KBM-7 (cell line): Measurements from ENCODE around the gene CFD.
"Not testable (repeated sequence)": the region's sequence is repeated elsewhere in the genome, so short reads cannot be mapped to it uniquely, and the experiment has no call there.

Source experiments
- DNase-seq: peaks from one replicate; pipeline ENCODE4 v3.0.0-alpha.2; 2015
- in situ Hi-C: fragments of 300-500 bp; cut with MboI; formaldehyde crosslinking; loops from 2 replicates; pipeline ENCODE4 v1.14.3; 2020; ENCODE audit warnings: low sequenced_read_pairs, low pct_unique_long_range_greater_than_20kb, mixed read lengths

The CFD gene

DNA sequence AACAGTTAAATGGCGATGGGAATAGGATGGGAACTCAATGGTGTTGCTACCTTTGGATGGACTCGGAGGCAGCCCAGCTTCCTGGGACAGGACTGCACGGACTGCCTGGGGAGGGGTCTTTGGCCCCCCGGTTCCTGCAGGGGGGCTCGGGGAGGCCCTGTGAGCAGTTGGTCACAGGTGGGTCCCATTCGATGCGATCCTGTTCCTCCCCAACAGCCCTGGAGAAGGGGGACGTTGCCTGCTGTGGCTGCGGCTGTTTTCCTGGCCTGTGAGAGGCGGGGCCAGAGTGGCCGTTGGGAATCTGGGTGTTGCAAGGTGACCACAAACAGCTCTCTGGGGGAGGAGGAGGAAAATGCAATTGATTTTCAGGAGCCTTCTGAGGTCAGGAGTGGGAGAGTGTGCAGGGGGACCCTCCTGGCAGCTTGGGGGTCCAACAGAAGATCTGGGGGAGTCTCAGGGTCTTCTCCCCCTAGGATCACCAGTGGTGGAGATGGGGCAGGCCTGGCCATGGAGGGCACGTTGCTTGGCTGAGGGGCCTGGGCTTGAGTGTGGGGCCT is 35.8 kb upstream of the CFD start:
- in situ Hi-C loops: no loop called here

GRCh38 chr19:824885-825284 is 34.6 kb upstream of the CFD start:
- in situ Hi-C loops: no loop called here
- no peak for DNase-seq

More for the DNA sequence above, 35.8 kb upstream of the CFD start:
- peak; percentile 61 for DNase-seq

GRCh38 chr19:825897-826644 is 33.4 kb upstream of the CFD start:
- in situ Hi-C loops: no loop called here
- no peak for DNase-seq

DNA sequence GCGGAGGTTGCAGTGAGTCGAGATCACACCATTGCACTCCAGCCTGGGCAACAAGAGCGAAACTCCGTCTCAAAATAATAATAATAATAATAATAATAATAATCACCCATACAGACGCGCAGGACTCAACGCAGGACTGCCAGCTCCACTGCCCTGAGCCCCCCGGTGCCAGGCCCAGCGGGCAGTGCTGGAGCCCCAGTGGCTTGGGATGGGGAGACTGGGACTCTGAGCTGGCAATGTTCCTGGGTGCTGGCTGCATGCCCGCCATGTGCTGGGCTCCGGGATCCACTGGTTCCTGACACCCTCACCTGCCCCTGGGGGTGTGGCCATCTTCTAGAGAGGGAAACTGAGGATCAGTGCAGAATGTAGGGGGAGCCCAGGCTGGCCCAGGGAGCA is 32.2 kb upstream of the CFD start:
- no peak for DNase-seq
- in situ Hi-C loops: no loop called here

DNA sequence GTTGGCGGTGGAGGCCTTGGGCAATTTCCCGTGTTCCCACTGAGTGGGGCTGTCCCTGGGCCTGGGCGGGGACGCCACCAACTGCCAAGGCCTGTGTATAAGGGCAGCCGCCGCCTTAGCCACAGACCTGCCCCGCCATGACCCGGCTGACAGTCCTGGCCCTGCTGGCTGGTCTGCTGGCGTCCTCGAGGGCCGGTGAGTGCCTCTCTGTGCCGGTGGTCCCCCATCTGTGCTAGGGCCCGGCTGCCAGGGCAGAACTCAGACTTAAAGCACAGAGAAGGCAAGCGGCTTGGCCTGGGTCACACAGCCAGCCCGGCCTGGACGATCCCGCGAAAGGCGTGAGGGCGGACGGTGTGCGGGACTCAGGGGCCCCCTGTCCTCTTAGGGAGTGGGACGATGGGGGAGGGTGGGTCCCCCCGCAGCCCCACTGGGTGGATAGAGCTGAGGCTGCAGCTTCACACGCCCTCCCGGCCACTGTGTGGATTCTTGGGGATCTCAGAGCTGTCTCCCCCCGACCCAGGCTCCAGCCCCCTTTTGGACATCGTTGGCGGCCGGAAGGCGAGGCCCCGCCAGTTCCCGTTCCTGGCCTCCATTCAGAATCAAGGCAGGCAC is 31.6 kb upstream of the CFD start, which contains the start of gene AZU1:
AZU1 (plus strand) TSS at position 128 of the 612 bp plus-strand sequence; CDS start at position 138, 10 bp downstream.
- peak; percentile 48 for DNase-seq
- in situ Hi-C loops: no loop called here

DNA sequence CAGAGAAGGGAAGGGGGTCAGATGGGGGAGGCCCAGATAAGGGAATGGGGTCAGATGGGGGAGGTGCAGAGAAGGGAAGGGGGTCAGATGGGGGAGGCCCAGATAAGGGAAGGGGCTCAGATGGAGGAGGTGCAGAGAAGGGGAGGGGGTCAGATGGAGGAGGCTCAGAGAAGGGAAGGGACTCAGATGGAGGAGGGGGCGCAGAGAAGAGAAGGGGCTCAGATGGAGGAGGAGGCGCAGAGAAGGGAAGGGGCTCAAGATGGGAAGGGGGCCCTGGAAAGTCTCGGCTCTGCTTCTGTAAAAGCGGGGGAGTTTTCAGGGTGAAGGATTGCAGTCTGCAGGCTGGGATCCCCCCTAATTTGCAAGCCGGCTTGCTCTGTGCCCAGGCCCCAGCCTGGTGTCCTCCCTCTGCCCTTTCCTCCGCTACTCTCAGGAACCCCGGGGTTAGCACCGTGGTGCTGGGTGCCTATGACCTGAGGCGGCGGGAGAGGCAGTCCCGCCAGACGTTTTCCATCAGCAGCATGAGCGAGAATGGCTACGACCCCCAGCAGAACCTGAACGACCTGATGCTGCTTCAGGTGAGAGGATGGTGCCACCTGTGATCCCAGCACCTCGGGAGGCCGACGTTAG is 30.2 kb upstream of the CFD start:
- no peak for DNase-seq
- in situ Hi-C loops: no loop called here

- DNase-seq: no peak
- in situ Hi-C loops: no loop called here
Measured at GRCh38 chr19:831407-832369, 27.8 kb upstream of the CFD start.

GRCh38 chr19:834216-834615 is 25.2 kb upstream of the CFD start:
- DNase-seq: no peak
- in situ Hi-C loops: no loop called here

- no peak for DNase-seq
Measured at GRCh38 chr19:835210-835810, 24.2 kb upstream of the CFD start.

GRCh38 chr19:840519-841206 is 18.8 kb upstream of the CFD start, which contains the start of gene PRTN3:
TSS of gene PRTN3 (plus strand) at chr19:840999. CDS start at chr19:841009, 10 bp downstream.
- in situ Hi-C loops: no loop called here
- DNase-seq: no peak

More at GRCh38 chr19:835210-835810, 24.2 kb upstream of the CFD start:
- in situ Hi-C loops: no loop called here

DNA sequence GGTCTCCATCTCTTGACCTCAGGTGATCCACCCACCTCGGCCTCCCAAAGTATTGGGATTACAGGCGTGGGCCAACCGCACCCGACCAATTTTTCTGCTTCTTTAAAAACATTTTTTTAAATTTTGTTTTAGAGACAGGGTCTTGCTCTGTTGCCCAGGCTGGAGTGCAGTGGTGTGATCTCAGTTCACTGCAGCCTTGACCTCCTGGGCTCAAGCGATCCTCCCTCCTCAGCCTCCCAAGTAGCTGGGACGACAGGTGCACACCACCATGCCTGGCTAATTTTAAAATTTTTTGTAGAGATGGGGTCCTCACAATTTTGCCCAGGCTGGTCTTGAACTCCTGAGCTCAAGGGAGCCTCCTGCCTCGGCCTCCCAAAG is 16.7 kb upstream of the CFD start:
- DNase-seq, in situ Hi-C loops: not testable (repeated sequence)

DNA sequence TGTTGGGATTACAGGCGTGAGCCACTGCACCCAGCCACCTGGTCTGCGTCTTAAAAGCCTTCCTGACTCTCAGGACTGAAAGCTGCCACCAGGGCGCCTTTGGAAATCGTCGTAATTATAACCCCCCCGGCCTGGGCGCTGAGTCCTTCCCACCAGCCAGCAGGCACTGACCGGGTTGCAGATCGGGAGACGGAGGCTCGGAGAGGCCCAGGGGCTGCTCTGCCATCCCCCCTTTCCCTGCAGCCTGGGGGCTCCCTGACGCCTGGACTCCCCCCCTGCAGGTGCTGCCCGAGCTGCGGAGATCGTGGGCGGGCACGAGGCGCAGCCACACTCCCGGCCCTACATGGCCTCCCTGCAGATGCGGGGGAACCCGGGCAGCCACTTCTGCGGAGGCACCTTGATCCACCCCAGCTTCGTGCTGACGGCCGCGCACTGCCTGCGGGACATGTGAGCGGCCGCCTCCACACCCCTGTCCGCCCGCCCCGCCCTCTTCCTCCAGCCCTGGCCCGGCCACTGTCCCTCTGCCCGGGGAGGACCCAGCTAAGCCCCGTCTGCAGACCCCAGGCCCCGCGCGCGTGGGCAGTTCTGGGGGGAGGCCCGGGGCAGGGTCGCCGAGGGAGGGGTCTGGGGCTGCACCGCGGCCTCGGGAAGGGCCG is 16.2 kb upstream of the CFD start:
- DNase-seq: no peak
- in situ Hi-C loops: no loop called here

- DNase-seq: no peak
- in situ Hi-C loops: no loop called here
Measured at GRCh38 chr19:843836-844545, 15.5 kb upstream of the CFD start.

DNA sequence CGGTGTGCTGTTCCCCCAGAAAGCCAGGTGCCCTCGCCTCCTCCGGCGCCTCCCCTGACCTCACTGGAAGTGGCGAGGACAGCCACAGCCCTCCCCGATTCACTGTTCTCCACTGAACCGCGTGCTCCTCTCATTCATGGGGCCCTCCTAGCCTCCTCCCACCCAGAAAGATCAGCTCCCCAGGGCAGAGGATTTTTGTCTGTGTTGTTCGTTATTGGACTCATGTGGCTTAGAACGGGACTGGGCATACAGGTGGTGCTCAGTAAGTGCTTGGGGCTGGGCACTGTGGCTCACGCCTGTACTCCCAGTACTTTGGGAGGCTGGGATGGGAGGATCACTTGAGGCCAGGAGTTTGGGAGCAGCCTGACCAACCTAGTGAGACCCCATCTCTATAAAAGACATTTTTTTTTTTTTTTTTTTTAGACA is 14.9 kb upstream of the CFD start:
- in situ Hi-C loops: no loop called here
- no peak for DNase-seq

- in situ Hi-C loops: no loop called here
- DNase-seq: no peak
Measured at GRCh38 chr19:845707-846521, 13.6 kb upstream of the CFD start.

- in situ Hi-C loops: no loop called here
- no peak for DNase-seq
Measured at GRCh38 chr19:848386-848921, 11.0 kb upstream of the CFD start.
